GM06990 (cell line): ENCODE data around the gene HDAC4.

Experiments
- DNase-seq: peaks from one replicate; pipeline ENCODE4 v3.0.0-alpha.2; 2011; ENCODE audit not compliant: insufficient read length; ENCODE audit errors: extremely low read depth
- H3K27me3 ChIP-seq: replicated peaks from 2 replicates; pipeline ENCODE4 v1.6.0; 2011; ENCODE audit warnings: low read length; ENCODE audit not compliant: control insufficient read depth, insufficient read depth
- H3K36me3 ChIP-seq: 2 replicates; pipeline ENCODE4 v1.5.1; 2011; ENCODE audit warnings: low read length; ENCODE audit not compliant: control insufficient read depth, insufficient read depth
- H3K4me3 ChIP-seq: replicated peaks from 2 replicates; pipeline ENCODE4 v1.5.1; 2011; ENCODE audit warnings: low read depth, mild to moderate bottlenecking, control low read depth, low read length
- CTCF ChIP-seq: IDR thresholded peaks from 2 replicates; pipeline ENCODE4 v1.5.1; 2011; ENCODE audit warnings: low read length, control low read depth, mild to moderate bottlenecking, inconsistent platforms; ENCODE audit not compliant: insufficient read depth, poor library complexity, severe bottlenecking

HDAC4 gene

GRCh38 chr2:239157771-239158170, 243.0 kb downstream of the HDAC4 start:
- DNase-seq, result no peak

GRCh38 chr2:239157269-239157668, 243.6 kb downstream of the HDAC4 start:
- DNase-seq, result no peak
- H3K36me3 ChIP-seq, result no peaks in the 10 kb centered on the region
- H3K4me3 ChIP-seq, result no peak overlapping the region
- no peaks in the 10 kb centered on the region for H3K27me3 ChIP-seq
- no peak for TF ChIP-seq CTCF

More at GRCh38 chr2:239157771-239158170, 243.0 kb downstream of the HDAC4 start:
- Histone ChIP-seq H3K27me3 (no peaks in the 10 kb centered on the region), H3K36me3 (no peaks in the 10 kb centered on the region), H3K4me3 (no peak overlapping the region)
- TF ChIP-seq CTCF, result no peak

GRCh38 chr2:239156516-239157265, 244.1 kb downstream of the HDAC4 start:
- no peaks in the 10 kb centered on the region for H3K36me3 ChIP-seq
- no peak for TF ChIP-seq CTCF
- H3K4me3 ChIP-seq, result no peak overlapping the region
- no peaks in the 10 kb centered on the region for H3K27me3 ChIP-seq
- no peak for DNase-seq

- TF ChIP-seq CTCF, result no peak
- H3K36me3 ChIP-seq, result no peaks in the 10 kb centered on the region
- H3K4me3 ChIP-seq, result no peak overlapping the region
- H3K27me3 ChIP-seq, result no peaks in the 10 kb centered on the region
- no peak for DNase-seq
Observed at GRCh38 chr2:239155806-239156480, 244.9 kb downstream of the HDAC4 start.

- no peak for TF ChIP-seq CTCF
- no peak for DNase-seq
- no peaks in the 10 kb centered on the region for H3K36me3 ChIP-seq
- no peak overlapping the region for H3K4me3 ChIP-seq
- no peaks in the 10 kb centered on the region for H3K27me3 ChIP-seq
Observed at GRCh38 chr2:239154971-239155805, 245.6 kb downstream of the HDAC4 start.
